ENCODE data around the gene CLIC3.
A peak's percentile ranks its signal among the peaks of the same experiment; 100 is the strongest.
"Not testable (repeated sequence)": the region's sequence is repeated elsewhere in the genome, so short reads cannot be mapped to it uniquely, and the experiment has no call there.

CLIC3 gene, protein sequence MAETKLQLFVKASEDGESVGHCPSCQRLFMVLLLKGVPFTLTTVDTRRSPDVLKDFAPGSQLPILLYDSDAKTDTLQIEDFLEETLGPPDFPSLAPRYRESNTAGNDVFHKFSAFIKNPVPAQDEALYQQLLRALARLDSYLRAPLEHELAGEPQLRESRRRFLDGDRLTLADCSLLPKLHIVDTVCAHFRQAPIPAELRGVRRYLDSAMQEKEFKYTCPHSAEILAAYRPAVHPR

GRCh38 chr9:136996361-136997292, at the start of gene CLIC3:
TSS of gene CLIC3 (minus strand) at chr9:136996568. CDS start at chr9:136996543, 25 bp downstream.
- peak; percentile 84 for DNase-seq

GRCh38 chr9:137045294-137046087, 49.1 kb upstream of the CLIC3 start:
- no peak for DNase-seq

DNA sequence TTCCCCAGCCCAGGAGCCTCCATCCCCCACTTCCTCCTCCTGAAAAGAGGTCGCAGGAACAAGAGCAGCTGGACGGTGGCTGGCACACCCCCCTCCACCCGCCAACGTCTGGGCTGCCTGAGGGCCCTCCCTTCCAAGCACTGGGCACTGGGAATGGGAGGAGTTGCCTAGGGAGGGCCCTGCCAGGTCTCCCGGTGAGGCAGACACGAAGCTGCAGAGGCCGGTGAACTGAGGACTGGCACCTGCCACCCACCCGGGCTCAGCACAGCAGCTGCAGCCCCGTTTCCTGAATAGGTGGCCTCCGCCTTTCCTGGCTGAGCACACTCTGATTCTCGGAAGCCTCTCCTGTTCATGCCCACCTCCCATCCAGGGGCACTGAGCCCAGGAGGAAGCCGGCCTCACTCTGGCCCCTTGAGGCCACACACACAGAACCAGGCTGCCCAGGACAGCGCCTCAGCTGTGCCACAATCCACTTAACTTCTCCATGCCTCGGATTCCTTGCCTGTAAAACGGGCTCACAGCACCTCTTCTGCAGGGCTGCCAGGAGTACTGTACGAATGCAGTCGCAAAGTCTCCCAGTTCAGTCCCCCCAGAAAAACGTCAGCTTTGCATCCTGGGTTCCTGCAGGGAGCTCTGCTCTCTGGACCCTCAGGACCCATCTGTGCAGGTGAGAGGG, 48.3 kb upstream of the CLIC3 start:
- no peak for DNase-seq

DNA sequence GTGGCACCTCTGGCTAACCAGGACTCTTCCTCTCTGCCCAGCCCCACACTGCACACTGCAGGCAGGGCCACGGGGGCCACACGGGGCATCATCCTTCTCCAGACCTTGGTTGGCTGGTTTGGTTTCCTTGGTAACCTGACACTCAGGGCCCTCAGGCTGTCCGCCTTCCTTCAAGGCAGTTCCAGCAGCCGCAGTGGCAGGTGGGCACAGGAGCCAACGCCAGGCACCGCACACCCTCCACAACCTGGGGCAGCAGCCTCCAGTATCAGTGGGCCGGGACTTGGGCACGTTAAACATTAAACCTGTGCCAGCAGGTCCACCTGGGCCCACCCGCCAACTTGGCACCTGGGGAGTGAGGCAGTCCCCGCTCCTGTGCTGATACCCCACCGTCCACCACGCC, 47.7 kb upstream of the CLIC3 start:
- no peak for DNase-seq

DNA sequence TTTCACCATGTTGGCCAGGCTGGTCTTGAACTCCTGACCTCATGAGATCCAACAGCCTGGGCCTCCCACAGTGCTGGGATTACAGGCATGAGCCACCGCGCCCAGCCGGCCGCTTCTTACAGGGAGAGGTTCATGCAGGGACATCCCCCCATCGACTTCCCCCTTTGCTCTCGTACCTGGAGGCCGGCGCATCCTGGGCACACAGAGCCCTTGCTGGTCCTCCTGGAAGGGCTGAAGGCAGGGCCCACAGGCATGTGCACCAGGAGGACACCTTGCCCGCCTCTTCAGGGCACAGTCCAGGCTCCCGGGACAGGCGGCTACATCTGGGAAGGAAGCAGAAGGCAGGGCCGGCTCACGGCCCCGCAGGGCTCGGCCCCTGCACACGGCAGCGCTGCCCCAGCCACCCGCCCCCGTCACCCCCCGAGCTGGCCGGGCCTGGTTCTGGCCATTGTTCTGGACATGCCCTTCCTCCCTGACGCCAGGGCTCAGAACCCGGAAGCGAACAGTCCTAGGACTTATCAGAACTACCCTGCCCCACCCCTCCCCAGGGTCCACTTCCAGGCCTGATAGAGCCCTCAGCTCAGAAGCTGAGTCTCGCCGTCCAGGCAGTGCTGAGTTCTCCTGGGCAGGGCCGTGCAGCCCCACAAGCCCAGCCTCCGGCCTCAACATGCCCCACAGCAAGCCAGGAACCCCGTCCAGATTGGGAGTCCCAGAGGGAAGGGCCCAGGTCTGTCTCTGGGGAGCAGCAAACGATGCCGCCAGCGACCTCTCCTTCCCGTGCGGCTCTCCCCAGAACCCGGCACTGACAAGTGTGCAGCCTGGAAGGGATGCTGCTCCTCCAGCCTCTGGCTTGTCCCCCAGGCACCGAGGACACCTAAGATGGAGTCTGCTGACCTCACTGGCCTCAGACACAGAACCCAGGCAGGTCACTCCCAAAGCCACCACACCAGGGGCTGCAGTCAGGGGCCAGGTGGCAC, 46.7 kb upstream of the CLIC3 start:
- DNase-seq: no peak

GRCh38 chr9:137041124-137041523, 44.8 kb upstream of the CLIC3 start:
- DNase-seq: no peak

- DNase-seq: no peak
Observed at GRCh38 chr9:137040568-137040967, 44.2 kb upstream of the CLIC3 start.

DNA sequence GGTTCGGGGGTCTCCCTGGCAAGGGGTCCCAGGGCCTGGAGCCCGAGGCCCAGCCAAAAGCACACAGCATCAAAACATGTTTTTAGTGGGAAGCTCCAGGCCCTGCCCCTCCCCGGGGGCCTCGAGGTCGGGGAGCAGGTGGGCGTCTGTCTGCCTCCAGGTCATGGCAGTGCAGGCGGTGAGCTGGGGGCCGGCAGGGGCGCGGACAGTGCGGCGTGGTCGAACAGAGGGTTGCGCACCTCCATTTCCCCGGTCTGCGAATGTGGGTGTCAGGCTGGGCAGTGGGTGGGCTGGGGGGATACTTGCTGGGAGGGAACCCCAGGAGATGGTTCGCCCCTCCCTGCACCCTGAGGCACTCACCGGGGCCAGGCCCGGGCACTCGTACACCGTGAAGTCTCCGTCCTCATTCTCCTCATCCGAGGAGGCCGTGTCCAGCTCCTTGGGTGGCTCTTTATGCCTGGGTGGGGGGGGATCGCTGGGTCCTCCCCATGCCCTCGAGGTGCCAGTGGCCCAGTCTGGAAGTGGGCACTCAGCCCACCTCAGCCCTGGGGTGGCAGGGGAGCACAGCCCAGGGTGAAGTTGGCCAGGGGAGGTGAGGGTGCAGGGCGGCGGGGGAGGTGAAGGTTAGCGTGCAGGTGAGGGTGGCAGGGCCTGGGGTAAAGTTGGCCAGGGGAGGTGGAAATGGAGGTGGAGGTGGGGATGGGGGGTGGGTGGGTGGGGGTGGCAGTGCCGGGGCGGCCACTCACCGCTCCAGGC, 43.4 kb upstream of the CLIC3 start:
- DNase-seq: no peak

GRCh38 chr9:137038916-137039315, 42.5 kb upstream of the CLIC3 start:
- DNase-seq: no peak

- DNase-seq: no peak
Observed at GRCh38 chr9:137037483-137037882, 41.1 kb upstream of the CLIC3 start.

DNA sequence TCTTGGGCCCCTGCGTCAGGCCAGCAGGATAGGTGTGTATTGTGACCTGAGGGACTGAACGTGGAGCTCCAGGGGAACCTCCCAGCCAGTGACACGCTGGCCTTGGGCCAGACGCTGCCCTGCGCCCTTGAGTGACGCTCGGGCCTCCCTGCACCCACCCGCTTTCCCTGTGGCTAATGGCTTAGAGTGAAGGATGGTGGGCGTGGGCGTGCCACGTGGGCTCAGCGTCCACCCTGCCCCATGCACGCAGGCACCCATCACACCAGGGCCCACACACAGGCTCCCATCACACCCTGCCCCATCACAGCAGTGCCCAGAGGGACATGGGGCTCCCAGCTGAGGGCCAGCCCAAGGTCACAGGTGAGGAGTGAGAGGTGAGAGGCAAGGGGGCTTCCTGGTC, 40.7 kb upstream of the CLIC3 start:
- no peak for DNase-seq

- DNase-seq: no peak
Observed at GRCh38 chr9:137035937-137036336, 39.6 kb upstream of the CLIC3 start.

GRCh38 chr9:137035507-137035834, 39.1 kb upstream of the CLIC3 start:
- no peak for DNase-seq

DNA sequence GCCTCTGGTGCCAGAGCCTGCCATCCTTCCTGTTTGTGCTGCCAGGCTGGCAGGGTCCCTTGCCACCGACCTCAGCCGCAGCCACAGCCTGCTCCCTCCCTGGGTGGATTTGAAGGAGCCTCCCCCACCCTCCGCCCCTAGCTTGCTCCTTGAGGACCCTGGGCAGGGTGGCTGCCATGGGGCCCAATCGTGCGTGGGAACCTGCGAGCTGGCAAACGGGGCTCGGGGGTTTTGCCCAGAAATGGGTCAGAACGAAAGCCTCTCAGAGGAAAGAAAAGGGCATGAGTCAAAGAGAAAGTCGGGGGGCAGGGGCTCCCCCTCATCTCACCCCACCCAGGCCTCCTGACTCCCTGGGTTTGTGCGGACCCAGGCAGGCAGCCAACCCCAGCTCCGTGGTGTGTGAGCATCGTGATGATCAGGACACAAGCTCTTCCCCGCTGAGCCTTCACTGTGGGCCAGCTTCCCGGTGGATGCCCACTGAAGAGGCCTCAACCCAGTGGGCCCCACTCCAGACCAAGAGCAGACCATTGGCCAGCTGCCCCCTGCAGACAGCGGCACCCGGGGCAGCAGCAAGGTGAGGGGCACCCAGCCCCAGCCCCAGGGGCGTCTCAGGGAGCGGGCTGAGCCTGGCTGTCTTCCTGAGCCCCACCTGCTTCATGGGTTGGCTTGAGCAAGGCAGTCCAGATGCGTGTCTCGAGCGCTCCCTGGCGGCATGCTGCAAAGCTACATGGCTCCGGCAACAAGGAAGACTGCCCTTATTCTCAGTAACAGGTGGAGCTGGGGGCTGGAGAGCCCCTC, 38.5 kb upstream of the CLIC3 start:
- peak; percentile 94 for DNase-seq

DNA sequence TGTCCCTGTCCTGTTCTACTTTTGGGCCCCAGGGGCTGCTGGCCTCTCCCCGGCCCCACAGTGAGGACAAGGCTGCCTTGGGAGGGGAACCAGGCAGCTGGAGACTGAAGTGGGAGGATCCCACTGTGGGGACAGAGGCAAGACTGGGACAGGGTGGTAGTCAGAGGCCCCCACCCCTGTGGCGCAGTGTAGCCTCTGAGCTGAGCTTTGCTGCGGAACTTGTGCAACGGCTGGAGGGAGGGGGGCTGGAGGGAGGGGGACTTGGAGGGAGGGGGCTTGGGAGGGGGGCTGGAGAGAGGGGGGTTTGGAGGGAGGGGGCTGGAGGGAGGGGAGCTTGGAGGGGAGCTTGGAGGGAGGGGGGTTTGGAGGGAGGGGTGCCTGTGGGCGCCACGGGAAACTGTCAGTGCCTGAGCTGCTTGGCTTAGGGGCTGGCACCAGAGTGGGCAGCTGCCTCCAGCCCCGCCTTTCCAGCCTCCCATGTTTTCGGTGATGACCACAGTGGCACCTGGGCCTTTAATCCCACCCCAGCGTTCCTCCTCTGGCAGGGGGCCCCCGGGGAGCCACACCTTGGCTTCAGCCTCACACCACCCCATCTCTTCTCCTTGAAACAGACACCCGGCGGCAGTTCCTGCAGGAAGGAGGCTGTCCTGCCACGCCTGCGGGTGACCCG, 37.8 kb upstream of the CLIC3 start:
- no peak for DNase-seq

- DNase-seq: not testable (repeated sequence)
Observed at GRCh38 chr9:137033481-137033880, 37.1 kb upstream of the CLIC3 start.

GRCh38 chr9:137032858-137033257, 36.5 kb upstream of the CLIC3 start:
- no peak for DNase-seq

- DNase-seq: no peak
Observed at GRCh38 chr9:137031904-137032640, 35.7 kb upstream of the CLIC3 start, which contains the start of gene FUT7. TSS of gene FUT7 (minus strand) at chr9:137032088. CDS start at chr9:137031991, 97 bp downstream.
